Right atrium auricular region (tissue), 2 donors: ENCODE measurements around the gene CDH2. TPM values are rescaled to one million over a fixed set of nuclear protein-coding genes. Genes with fewer than 3 reads are reported as not detected.

ENCODE experiments used
- DNase-seq: peaks from one replicate; pipeline ENCODE4 v3.0.0-alpha.2; 2019; ENCODE audit warnings: low spot score
- H3K27ac ChIP-seq, 2 donors: fragments of 200-600 bp; sonication (generic); 1 replicate in 1 of 2; 2 replicates in 1 of 2; pipeline ENCODE4 v1.5.1; 2016 to 2019
- H3K27me3 ChIP-seq, 2 donors: fragments of 200-600 bp; sonication (generic); one replicate each; pipeline versions ENCODE4 v1.5.1 to v1.6.0; 2017 to 2019
- H3K36me3 ChIP-seq: fragments of 200-600 bp; sonication (generic); one replicate; pipeline ENCODE4 v1.5.1; 2016
- H3K4me1 ChIP-seq, 2 donors: fragments of 200-600 bp; sonication (generic); one replicate each; pipeline versions ENCODE4 v1.5.1 to v1.6.0; 2017 to 2019
- H3K4me3 ChIP-seq, 2 donors: fragments of 200-600 bp; sonication (generic); 1 replicate in 1 of 2; 2 replicates in 1 of 2; pipeline ENCODE4 v1.5.1; 2017 to 2019; ENCODE audit warnings: mild to moderate bottlenecking in 1 of 2, moderate library complexity in 1 of 2
- H3K9me3 ChIP-seq, 2 donors: fragments of 200-600 bp; sonication (generic); one replicate each; pipeline ENCODE4 v1.5.1; 2019
- CTCF ChIP-seq, 2 donors: fragments of 200-600 bp; sonication (generic); IDR thresholded peaks; one replicate each; pipeline ENCODE4 v1.5.1; 2019; ENCODE audit warnings: antibody characterized with exemption in 2 of 2
- total RNA-seq, 2 donors: library from RNA; depleted of rRNA; stranded (reverse); fragments of >200 nt; gene quantifications; one replicate each; pipeline ENCODE4 v1.1.0, GENCODE V29; 2016

The CDH2 gene
- total RNA-seq, 2 donors from 2014 or later = 205 to 269 TPM

- Histone ChIP-seq H3K27ac (peak overlapping the region; percentile 40 to 71), H3K4me1 (peaks cover 0 to 12% of the 10 kb centered on the region in 2 donors), H3K36me3 (peaks cover 39% of the 10 kb centered on the region), H3K27me3 (no peaks in the 10 kb centered on the region), H3K4me3 (no peak overlapping the region), H3K9me3 (no peaks in the 10 kb centered on the region)
- TF ChIP-seq CTCF (IDR thresholded peaks at IDR 0.05) = no peak
- no peak for DNase-seq
Measured at GRCh38 chr18:27995770-27996502, 181.0 kb downstream of the CDH2 start.

- Histone ChIP-seq H3K36me3 (peaks cover 36% of the 10 kb centered on the region), H3K9me3 (no peaks in the 10 kb centered on the region)
- no peak for TF ChIP-seq CTCF (IDR thresholded peaks at IDR 0.05)
Measured at GRCh38 chr18:27994571-27994970, 182.4 kb downstream of the CDH2 start.

GRCh38 chr18:27991391-27991790, 185.5 kb downstream of the CDH2 start:
- no peak for TF ChIP-seq CTCF (IDR thresholded peaks at IDR 0.05)
- H3K4me1 ChIP-seq = peaks cover 0 to 12% of the 10 kb centered on the region in 2 donors
- H3K9me3 ChIP-seq = no peaks in the 10 kb centered on the region
- no peak for DNase-seq
- peaks cover 26% of the 10 kb centered on the region for H3K36me3 ChIP-seq
- H3K27ac ChIP-seq = no peak overlapping the region
- H3K27me3 ChIP-seq = no peaks in the 10 kb centered on the region
- H3K4me3 ChIP-seq = no peak overlapping the region

More at GRCh38 chr18:27994571-27994970, 182.4 kb downstream of the CDH2 start:
- Histone ChIP-seq H3K4me3 (no peak overlapping the region), H3K27ac (peak overlapping the region; percentile 18 to 71), H3K4me1 (peaks cover 0 to 12% of the 10 kb centered on the region in 2 donors), H3K27me3 (no peaks in the 10 kb centered on the region)
- DNase-seq = no peak

- TF ChIP-seq CTCF (IDR thresholded peaks at IDR 0.05) = no peak
Measured at GRCh38 chr18:27985832-27986231, 191.1 kb downstream of the CDH2 start.

GRCh38 chr18:27983780-27984179, 193.2 kb downstream of the CDH2 start:
- H3K9me3 ChIP-seq = no peaks in the 10 kb centered on the region
- DNase-seq = no peak
- no peak overlapping the region for H3K4me3 ChIP-seq
- peaks cover 25% of the 10 kb centered on the region for H3K36me3 ChIP-seq
- H3K27ac ChIP-seq = no peak overlapping the region
- H3K27me3 ChIP-seq = no peaks in the 10 kb centered on the region
- H3K4me1 ChIP-seq = no peaks in the 10 kb centered on the region
- no peak for TF ChIP-seq CTCF (IDR thresholded peaks at IDR 0.05)

More at GRCh38 chr18:27985832-27986231, 191.1 kb downstream of the CDH2 start:
- no peaks in the 10 kb centered on the region for H3K9me3 ChIP-seq
- no peak overlapping the region for H3K4me3 ChIP-seq
- no peaks in the 10 kb centered on the region for H3K4me1 ChIP-seq
- no peak overlapping the region for H3K27ac ChIP-seq
- DNase-seq = no peak
- no peaks in the 10 kb centered on the region for H3K27me3 ChIP-seq
- peaks cover 32% of the 10 kb centered on the region for H3K36me3 ChIP-seq
